GM19193 (cell line): Measurements from ENCODE around the gene RBM20.

Source experiments
- POLR2A ChIP-seq: IDR thresholded peaks from 4 replicates; pipeline ENCODE4 v1.6.1; 2011; ENCODE audit not compliant: insufficient read depth, insufficient read length; ENCODE audit errors: extremely low read depth

Gene RBM20

DNA sequence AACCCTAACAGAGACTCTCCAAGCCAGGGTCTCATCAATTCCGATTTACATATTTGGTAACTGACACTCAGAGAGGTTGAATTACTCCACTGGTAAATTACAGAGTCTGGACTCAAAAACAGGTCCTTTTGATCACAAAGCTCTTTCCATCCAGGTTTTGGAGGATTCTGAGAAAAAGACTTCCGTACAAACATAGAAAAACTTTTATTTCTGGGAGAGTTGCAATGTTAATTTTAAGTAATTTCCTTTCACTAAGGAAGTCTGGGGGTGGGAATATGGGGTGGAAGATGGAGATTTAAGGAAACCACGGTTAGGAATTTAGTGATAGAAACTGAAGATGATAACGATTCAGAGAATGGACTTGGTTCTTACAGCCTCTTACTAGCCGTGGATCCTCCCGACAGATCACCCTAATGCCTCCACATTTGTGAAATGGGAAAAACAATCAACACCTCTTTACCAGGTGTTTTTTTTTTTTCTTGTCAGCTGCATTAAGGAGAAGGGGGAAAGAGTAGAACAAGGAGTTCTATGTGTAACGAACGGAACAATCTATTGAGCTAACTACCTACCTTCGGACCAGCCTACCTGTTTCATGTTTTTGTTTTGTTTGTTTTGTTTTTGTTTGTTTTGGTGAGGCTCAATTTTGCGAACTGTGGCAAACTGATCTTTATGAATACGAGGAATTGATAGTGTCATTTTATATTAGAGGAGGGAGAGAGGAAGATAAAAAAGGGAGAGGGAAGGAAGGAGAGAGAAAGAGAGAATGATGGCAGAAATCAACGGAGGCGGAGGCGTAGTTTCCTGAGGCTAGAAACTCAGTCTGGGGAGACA, 1.7 kb upstream of the RBM20 start:
- TF ChIP-seq POLR2A, result no peak

DNA sequence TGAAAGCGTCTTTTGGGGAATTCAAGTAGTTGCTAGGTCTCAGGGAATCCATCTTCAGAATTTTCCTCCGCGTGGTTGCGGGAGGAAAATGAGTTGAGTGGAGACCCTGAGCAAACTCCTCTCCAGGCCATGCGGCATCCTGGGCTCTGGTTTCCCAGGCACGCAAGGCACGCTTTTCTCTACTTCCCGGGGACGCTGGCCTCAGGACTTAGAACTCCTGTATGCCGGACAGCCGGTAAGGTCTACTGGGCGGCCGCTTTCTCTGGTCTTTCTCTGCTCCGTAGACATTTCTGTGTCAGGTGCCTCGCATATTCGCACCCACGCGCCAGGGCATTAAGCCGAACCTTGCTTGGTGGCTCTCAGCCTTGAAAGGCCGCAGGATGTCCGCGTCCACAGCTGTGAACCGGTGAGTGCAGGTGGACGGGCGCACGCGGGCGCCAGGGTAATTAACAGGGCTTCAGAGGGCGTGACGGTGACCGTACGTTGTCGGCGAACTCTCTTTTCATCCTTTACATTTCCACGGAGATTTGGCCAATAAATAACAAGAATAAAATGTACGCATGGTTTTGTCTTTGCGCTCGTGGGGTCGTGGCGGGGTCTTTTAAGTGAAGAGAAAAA, 992 bp upstream of the RBM20 start:
- TF ChIP-seq POLR2A, result no peak

DNA sequence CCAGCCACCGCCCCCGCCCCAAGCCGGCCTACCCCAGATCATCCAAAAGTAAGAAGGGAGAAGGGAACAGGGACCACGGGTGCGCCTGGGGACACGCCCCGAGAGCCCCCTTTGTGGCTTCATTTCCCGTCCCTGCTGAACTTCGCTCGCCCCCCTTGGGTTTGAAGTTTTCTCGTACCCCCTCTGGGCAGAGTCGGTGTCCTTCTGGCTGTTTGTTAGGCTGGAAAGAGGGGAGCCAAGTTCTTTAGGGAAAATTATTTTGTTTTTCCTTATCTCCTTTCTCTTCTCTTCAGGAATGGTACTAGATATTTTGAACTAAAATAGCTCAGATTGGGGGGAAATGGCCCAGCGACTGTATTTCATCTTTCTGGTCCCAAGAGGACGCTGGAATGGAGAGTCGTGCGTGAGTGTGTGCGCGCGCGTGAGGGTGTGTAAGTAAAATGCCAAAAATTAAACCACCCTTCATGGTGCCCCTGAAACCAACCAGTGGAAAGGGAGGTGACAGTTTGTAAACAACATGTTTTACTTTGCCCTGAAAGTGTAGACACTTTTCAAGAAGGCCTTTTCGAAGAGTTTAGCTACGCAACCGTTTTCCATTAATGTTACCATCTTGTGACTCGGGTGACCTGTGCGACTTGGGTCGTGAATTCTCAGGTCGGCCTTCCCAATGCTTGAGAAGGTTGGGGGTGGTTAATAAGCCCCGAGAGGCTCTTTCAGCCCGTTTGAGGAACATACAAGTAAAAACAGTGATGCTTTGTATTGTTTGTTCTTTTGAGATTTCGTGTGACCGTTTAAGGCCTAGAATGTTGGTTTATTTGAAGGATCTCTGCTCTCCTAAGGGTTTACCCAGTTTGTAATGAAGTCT, 694 bp downstream of the RBM20 start:
- no peak for TF ChIP-seq POLR2A

DNA sequence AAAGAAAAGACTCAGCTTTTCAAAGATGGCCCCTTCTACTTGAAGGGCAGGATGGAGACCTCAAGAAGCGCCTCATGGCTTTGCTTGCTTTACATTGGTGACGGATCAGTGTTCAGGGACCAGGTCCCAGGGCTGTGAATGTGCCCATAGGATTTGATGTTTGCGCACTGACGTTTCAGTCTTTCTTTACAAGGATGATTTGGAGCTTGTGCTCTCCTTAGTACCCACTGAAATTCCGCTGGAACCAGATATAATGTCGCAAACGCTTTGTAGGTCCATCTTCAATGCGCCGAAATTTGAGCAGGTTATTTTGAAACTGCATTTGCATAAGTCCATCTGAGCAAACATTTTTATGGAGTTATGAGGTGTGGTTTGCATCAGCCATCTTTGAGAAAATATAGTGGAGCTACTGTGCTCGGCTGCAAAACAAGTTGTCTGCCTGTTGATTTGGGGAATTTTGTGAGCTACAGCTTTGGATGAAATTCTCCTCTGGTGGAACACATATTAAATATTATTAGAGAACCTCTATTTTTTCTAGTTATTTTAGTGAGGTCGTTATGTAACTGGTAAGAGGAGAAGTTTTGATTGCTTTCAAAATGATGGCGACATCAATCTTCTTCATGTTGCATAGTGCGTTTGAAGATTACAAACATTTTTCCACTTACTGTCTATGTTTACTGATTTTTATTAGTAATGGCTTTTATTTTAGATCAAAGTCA, 2.4 kb downstream of the RBM20 start:
- TF ChIP-seq POLR2A, result no peak

DNA sequence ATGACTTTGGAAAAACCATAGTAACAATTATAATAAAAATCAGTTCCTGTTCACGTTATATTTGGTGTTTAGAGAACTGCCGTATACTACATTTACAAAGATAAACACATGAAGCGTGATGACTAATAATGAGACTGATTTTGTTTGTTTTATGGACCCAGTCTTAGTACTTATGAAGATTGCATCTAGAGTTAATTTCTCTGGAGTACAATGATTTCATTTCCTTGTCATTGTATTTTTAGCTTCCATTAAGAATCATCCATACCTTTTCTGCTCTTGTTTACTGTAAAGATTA, 2.9 kb downstream of the RBM20 start:
- no peak for TF ChIP-seq POLR2A

DNA sequence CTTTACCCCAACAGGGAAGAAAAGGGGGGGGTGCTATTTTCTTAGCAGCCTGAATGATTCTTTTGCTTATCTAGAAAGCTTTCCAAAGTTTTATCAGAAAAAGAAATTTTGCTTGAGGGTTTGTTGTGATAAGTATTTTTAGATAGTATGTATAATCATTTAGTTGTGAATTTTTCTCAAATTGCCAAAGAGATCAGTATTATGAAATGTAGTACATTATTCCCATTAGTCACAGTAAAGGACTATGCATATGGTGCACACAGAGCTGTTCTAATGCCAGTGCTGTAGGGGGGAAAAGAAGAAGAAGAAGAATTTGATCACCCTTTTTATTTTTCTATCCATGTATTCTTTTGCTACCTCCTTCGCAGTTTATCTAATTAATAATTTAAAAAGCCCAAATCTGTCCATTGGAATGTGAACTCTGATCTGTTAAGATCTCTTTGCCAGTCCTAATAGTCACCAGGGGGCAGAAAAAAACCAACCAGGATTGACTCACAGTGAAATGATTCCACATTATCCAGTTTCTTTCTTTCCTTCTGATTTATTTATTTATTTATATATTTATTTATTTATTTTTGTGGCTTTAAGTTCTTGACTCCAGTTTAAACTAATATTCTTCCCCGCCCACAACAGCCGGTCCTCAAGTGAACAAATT, 4.7 kb downstream of the RBM20 start:
- no peak for TF ChIP-seq POLR2A

DNA sequence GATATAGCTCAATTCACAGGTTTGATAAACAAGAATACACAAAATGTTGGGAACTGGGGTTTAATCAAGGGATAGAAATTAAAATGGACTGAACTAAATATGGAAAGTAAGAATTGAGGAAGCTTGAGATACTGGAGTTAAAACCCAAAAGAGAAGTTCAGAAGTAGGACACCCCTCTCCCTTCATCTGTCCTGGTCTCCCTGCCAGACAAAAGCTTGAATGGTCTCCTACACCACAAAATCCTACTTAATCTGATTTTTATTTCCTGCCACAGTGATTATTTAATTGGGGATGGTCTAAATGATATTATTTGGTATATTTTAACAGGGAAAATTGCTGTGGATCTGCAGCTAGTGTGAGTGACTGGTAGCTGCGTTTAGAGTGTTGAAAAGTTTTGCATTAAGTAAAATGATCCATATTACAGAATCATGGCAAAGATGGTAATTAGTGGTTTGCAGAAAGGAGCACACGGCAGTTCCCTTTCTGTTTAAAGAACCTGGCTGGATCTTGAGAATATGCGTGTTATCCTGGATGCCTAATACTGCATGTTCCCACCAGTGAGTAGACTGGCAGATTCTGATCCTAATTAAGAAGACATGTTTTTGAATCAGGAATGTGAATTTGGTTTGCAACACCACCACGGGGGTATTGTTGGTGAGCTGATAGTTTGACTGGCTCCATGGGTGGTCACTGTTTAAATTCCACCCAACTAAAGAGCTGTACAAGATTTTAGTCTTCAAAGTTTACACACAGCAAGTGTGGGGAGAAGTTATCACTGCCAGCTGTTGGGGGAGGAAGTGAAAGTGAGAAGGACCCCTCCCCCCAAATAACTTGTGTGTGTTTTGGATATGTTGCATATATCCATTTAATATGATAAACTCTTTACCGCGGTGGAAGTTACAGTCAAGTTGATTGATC, 5.5 kb downstream of the RBM20 start:
- no peak for TF ChIP-seq POLR2A

DNA sequence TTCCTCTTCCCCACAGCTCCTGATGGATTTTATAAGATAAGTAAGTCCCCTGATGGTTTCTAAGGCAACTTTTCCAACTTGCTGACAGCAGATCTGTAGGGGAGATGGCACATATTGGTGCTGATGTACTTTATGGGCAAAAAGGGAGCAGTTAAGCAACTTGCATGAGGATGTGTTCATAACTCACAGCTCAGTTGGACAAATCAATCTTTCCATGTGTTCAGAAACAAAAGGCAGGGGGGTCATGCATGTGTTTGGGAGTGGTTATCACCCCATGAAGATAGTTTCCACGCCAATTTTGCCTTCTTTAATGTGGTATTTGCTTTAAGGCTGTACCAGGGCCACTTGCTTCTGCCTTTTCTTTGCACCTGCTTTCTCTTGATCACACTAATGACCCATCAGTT, 6.1 kb downstream of the RBM20 start:
- no peak for TF ChIP-seq POLR2A

DNA sequence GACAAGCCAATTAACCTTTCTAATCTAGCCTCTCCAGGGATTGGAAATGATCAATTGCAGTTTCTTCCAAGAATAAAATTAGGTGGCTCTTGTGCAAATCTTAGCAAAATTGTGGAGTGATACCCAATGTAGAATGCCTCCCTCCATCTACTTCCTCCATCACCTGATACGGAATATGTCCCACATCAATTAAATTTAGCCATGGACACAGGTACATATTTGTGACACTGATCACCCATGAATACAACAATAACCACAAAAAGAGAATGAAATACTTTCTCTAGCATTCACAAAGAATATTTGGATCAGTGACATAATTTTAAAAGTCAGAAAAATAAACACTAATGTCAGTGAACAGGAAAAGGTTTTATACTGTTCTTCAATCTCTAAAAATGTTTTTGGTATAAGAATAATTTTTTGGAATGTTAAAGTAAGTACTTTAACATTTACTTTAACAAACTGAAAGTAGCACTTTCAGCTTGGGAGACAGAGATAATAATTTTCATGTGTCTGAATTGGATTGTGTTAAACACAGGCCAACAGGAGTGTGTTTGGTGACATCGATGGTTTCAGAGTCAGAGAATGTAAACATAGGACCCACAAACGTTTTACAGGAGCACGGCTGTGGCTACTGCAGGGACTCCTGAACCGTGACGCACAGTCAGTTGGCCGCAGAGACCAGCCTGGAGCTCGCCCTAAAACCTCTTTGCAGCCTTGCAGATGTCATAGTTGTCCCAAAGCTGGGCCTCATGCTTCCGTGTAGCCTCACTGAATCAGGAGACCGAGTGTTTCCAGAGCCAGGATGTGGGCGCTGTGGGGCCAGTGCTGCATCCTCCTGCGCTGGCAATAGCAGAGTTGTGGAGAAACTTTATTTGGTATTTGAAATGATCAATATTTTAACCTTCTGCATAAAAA, 7.2 kb downstream of the RBM20 start:
- no peak for TF ChIP-seq POLR2A

DNA sequence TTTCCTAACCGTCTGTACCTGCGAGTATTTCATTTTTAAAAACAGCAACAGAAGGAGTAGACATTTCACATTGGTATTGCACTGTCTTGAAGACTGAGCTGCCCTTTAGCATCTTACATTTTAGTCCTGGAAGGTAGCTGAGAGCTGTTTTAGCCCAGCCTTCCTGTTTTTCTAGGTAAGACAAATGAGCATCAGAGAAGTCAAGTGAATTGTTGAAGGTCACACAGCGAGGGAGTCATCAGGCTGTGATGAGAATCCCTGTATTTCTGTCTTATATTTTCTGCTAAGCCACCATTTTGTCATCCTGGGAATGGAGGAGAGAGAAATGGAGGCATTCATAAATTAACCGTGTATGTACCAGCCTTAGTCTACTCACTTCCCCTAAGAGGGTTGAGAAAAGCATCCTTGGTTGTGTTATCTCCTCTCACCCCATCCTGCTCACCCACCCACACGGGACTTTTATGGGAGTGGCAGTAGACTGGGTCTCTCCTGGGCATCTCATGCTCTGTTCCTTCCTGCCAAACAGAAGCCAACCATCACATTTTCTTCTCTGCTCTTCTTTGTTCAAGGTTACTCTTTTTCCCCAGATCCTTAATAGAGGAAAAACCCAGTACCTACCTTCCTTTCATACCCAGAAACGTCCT, 8.5 kb downstream of the RBM20 start:
- no peak for TF ChIP-seq POLR2A

DNA sequence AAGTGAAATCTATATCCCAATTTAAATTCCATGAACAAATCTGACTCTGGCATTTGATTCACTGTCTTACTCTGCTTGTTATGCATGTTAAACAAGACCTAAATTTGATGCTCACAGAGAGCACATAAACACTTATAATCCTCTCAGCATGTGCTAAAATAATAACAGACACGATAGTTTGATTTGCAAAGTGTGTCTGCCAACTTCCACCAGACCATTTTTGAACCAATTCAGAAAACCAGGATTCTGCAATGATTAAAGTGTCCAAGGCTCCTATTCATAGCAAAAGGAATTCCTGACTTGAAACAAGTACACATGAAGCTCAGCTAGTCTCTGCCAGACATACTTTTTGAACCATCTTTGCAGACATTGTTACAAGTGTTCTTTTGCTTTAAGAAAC, 11.2 kb downstream of the RBM20 start:
- TF ChIP-seq POLR2A, result no peak

DNA sequence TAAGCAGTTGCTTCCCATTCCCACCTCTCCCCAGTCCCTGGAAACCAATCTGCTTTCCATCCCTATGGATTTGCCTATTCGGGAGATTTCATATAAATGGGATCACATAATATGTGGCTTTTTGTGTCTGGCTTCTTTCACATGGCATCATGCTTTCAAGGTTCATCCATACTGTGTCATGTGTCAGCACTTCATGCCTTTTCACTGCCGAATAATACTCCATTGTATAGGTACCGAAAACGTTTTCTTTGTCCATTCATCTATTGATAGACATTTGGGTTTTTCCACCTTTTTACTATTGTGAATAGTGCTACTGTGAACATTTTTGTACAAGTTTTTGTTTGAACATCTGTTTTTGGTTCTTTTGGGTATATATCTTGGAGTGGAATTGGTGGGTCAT, 12.5 kb downstream of the RBM20 start:
- TF ChIP-seq POLR2A, result no peak

DNA sequence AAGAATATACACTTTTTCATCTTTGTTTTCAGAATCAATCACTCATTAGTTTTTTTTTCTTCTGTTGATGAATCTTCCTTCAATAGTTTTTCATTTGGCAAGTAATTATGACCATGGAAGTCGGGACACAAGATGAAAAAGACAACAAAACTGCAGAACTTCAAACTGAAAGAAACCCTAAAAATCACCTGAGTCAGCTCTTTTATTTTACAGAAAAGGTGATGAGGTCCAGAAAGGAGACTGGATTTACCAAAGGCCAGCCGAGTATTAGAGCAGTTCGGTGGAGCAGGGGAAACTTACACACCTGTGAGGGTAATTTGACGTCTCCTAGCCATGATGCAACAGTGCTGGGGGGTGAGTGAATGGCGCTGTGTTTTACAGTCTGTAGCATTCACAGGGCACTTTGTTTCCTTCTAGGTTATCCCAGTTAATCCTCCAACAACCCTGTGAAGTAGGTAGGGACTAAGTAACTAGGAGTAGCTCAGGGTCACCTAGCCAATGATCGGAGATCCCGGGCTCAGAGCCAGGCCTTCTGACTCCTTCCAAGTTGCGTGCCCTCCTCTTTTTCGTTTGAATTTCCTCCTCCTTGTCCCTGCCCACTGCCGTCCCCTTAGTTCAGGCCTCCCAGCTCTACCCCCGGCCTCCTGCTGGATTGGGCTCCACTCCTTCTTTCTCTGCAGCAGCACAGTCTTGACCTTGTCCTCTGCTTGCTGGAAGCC, 14.0 kb downstream of the RBM20 start:
- TF ChIP-seq POLR2A, result no peak
